HCT116 (cell line): Measurements from ENCODE around the gene CSRP1. TPM values are rescaled to one million over a fixed set of nuclear protein-coding genes. Genes with fewer than 3 reads are reported as not detected.
A peak's percentile ranks its signal among the peaks of the same experiment; 100 is the strongest.

Experiments used
- CEBPB ChIP-seq: IDR thresholded peaks from 2 replicates; pipeline ENCODE4 v1.6.1; 2012; ENCODE audit warnings: low read depth
- ELF1 ChIP-seq: IDR thresholded peaks from 2 replicates; pipeline ENCODE4 v1.6.1; 2012; ENCODE audit warnings: low read depth, borderline replicate concordance
- EZH2phosphoT487 ChIP-seq: fragments of 200-600 bp; IDR thresholded peaks from 2 replicates; pipeline ENCODE4 v1.6.1; 2018; ENCODE audit warnings: antibody characterized with exemption, borderline replicate concordance
- JUND ChIP-seq: IDR thresholded peaks from 2 replicates; pipeline ENCODE4 v1.6.1; 2012
- SIN3A ChIP-seq: IDR thresholded peaks from 2 replicates; pipeline ENCODE4 v1.6.1; 2012; ENCODE audit warnings: low read depth
- YY1 ChIP-seq: IDR thresholded peaks from 2 replicates; pipeline ENCODE4 v1.6.1; 2011; ENCODE audit warnings: low read length, low read depth, moderate library complexity, mild to moderate bottlenecking; ENCODE audit not compliant: insufficient replicate concordance; ENCODE audit errors: extremely low read depth
- ZFX ChIP-seq: fragments of 450-650 bp; IDR thresholded peaks from 2 replicates; pipeline ENCODE4 v1.6.1; 2017
- total RNA-seq: library from RNA; stranded (reverse); gene quantifications from one replicate; pipeline ENCODE4 v1.2.1, GENCODE V29; 2021; ENCODE audit not compliant: unreplicated experiment
- TF ChIP-seq, protein P1 (sequence below): IDR thresholded peaks from 2 replicates; pipeline ENCODE4 v1.6.1; 2011; ENCODE audit warnings: mild to moderate bottlenecking, low read length, moderate library complexity; ENCODE audit not compliant: insufficient replicate concordance; ENCODE audit errors: extremely low read depth
- TF ChIP-seq, protein P2 (sequence below), 3 experiments: fragments of 200-600 bp in 1 of 3; sonication (generic) in 1 of 3; IDR thresholded peaks in 2 of 3; conservative IDR thresholded peaks in 1 of 3; 2 replicates each; pipeline ENCODE4 v1.5.1; 2012 to 2017; ENCODE audit warnings: low read depth in 2 of 3, low read length in 2 of 3, antibody characterized with exemption in 1 of 3, borderline replicate concordance in 1 of 3, control low read depth in 1 of 3, mild to moderate bottlenecking in 1 of 3, mixed read lengths in 1 of 3, mixed run types in 1 of 3, moderate library complexity in 1 of 3; ENCODE audit not compliant: insufficient read depth in 1 of 3
- TF ChIP-seq, protein P3 (sequence below): IDR thresholded peaks from 2 replicates; pipeline ENCODE4 v1.6.1; 2012
- TF ChIP-seq, protein P4 (sequence below): IDR thresholded peaks from 2 replicates; pipeline ENCODE4 v1.6.1; 2012

The CSRP1 gene
- total RNA-seq, 1 experiment from 2014 or later: 51.7 TPM

DNA sequence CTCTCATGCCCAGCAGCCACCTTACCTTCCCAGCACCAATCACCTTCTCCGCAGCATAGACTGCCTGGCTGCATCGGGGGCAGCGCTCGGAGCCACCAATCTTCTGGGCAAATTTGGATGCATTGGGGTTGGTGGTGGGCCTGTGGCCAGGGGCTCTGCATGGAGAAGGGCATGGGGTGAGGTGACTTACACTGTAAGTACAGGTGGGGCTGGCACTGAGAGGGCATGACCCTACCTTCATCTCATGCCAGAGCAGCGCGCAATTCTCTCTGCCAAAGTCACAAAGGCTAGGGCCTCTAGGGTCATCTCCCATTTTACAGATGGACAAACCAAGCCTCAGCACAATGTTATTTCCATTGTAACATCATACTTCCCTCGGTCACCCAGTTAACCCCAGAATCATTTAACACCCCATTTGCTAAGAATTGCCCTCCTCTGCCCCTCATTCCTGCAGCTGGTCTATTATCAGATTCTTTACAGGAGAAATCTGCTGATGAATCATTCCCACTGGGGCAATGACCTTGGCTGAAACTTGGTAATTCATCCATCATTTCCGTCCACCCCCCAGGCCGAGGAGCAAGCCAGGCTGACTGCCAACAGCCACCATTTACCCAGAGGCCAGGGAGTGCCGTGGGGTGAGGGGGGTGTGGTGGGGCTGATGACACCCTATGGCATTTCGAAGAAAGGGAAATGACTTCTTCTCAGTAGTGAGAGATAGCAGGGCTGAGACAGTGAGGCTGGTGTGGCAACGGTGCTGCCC is 17.9 kb downstream of the CSRP1 start (continued):
- TF ChIP-seq, protein P1, sequence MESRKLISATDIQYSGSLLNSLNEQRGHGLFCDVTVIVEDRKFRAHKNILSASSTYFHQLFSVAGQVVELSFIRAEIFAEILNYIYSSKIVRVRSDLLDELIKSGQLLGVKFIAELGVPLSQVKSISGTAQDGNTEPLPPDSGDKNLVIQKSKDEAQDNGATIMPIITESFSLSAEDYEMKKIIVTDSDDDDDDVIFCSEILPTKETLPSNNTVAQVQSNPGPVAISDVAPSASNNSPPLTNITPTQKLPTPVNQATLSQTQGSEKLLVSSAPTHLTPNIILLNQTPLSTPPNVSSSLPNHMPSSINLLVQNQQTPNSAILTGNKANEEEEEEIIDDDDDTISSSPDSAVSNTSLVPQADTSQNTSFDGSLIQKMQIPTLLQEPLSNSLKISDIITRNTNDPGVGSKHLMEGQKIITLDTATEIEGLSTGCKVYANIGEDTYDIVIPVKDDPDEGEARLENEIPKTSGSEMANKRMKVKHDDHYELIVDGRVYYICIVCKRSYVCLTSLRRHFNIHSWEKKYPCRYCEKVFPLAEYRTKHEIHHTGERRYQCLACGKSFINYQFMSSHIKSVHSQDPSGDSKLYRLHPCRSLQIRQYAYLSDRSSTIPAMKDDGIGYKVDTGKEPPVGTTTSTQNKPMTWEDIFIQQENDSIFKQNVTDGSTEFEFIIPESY: peak; percentile 13
- TF ChIP-seq, protein P2, sequence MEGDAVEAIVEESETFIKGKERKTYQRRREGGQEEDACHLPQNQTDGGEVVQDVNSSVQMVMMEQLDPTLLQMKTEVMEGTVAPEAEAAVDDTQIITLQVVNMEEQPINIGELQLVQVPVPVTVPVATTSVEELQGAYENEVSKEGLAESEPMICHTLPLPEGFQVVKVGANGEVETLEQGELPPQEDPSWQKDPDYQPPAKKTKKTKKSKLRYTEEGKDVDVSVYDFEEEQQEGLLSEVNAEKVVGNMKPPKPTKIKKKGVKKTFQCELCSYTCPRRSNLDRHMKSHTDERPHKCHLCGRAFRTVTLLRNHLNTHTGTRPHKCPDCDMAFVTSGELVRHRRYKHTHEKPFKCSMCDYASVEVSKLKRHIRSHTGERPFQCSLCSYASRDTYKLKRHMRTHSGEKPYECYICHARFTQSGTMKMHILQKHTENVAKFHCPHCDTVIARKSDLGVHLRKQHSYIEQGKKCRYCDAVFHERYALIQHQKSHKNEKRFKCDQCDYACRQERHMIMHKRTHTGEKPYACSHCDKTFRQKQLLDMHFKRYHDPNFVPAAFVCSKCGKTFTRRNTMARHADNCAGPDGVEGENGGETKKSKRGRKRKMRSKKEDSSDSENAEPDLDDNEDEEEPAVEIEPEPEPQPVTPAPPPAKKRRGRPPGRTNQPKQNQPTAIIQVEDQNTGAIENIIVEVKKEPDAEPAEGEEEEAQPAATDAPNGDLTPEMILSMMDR (IDR thresholded peaks at IDR 0.05 in 2 of 3, conservative IDR thresholded peaks at IDR 0.05 in 1 of 3; ENCODE audit: borderline replicate concordance in 1 of 3, insufficient read depth in 1 of 3, low read depth in 2 of 3, low read length in 2 of 3): no peak
- TF ChIP-seq YY1: peak; percentile 77
- TF ChIP-seq, protein P3, sequence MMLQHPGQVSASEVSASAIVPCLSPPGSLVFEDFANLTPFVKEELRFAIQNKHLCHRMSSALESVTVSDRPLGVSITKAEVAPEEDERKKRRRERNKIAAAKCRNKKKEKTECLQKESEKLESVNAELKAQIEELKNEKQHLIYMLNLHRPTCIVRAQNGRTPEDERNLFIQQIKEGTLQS: no peak
- TF ChIP-seq, protein P4, sequence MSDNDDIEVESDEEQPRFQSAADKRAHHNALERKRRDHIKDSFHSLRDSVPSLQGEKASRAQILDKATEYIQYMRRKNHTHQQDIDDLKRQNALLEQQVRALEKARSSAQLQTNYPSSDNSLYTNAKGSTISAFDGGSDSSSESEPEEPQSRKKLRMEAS: peak; percentile 81
- no peak for TF ChIP-seq ELF1
- TF ChIP-seq CEBPB: no peak; the same call in 1 of the 2 replicates
- TF ChIP-seq JUND: peak; percentile 76; the same call in 1 of the 2 replicates
- no peak for TF ChIP-seq EZH2phosphoT487
- TF ChIP-seq SIN3A: no peak
- no peak for TF ChIP-seq ZFX
